Fibroblast of upper back skin (primary cell): Measurements from ENCODE around the gene SDHAF3.
"Not testable (repeated sequence)": the region's sequence is repeated elsewhere in the genome, so short reads cannot be mapped to it uniquely, and the experiment has no call there.

Experiments used
- DNase-seq: peaks from one replicate; pipeline ENCODE4 v3.0.0-alpha.2; 2013

The SDHAF3 gene

DNA sequence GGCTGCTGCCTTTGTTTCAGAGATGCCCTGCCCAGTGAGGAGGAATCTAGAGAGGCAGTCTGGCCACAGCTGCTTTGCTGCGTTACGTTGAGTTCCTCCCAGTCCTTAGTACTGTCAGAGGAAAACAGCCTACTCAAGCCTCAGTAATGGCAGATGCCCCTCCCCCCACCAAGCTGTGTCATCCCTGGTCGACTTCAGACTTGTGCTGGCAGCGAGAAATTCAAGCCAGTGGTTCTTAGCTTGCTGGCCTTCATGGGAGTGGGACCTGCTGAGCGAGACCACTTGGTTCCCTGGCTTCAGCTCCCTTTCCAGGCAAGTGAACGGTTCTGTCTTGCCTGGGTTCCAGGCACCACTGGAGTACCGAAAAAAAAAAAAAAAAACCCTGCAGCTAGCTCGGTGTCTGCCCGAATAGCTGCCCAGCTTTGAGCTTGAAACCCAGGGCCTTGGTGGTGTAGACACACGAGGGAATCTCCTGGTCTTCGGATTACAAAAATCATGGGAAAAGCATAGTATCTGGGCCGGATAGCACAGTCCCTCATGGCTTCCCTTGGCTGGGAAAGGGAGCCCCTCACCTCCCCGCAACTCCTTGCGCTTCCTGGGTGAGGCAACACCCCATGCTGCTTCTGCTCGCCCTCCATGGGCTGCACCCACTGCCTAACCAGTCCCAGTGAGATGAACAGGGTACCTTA is 9.1 kb downstream of the SDHAF3 start:
- DNase-seq: peak; percentile 28

DNA sequence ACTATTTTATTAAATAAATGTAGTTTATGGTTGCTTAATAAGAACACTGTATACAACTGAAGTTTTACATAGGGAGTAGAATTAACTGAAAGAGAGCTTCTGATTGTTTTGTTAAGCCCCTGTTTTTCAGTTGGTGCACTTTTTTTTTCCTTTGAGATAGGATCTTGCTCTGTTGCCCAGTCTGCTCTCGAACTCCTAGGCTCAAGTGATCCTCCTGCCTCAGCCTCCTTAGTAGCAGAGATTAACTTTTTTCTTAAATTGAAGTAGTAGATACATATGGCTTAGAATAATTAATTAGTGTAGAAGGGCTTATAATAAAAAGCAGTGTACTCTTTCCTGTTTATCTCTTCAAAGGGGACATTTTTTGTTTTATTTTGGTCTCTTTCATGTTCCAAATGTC is 11.2 kb downstream of the SDHAF3 start:
- no peak for DNase-seq

DNA sequence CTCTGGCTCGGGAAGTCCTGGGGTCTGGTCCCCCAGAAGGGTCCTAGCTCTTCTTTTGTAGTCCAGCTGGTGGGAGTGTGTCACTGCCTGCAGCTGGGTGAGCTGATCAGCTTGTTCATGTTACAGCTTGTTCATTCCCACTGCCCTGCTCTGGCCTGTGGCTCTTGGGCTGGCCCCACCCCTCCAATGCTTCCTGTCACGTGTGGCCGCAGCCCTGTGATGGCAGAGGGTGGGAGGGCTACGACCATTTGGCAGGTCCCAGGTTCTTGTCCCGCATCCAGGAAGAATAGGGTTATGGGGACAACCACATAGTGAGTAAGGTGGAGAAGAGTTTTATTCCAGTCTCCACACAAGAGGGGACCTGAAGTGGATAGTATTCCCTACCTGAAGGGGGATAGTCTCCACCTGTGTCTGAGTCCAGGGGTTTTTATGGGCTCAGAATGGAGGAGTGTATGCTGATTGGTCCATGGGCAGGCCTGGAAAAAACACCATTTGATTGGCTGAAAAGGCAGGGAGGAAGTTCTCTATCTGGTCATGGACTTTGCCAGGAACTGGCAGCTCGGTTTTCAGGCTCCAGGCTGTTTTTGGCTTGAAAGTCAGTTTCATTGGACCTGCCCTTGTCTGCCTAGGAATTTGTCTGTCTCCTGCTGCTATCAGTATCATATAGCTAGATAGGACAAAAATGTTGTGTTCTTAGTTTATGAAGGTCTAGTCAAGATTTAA is 13.1 kb downstream of the SDHAF3 start:
- no peak for DNase-seq

DNA sequence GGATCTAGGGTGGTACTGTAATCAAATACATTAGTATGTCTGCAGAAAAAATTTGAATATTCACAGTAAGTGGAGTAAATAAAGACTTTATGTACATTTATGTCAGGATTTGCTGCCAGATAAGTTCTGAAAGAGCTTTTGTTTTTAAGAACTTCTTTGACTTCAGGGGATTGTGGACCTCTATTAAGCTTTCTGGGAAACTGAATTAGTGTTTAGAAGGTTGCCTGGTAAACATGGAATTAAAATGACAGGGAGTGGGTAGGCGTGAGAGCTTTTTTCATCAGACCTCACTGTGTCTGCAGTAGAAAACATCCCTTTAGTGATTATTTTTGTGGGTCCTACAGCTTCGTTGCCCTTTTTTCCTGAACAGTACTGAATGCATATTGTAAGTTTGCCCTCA is 15.7 kb downstream of the SDHAF3 start:
- DNase-seq: no peak

DNA sequence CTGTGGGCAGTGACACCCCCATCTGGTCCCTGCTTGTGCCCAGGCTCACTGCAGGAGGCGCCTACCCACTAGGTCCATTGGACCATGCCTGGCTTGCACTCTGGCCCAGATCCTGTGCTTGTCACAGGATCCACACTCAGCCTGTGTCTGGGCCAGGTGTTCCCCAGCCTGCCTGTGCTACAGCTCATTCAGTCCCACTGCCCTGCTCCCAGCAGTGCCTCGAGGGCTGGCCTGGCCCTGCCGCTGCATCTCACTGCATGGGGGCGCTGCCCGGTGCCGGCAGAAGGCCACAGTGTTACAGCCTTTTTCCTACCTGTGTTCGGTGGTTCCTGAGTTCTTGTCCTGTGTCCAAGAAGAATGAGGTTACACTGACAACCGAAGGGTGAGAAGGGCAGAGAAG is 21.3 kb downstream of the SDHAF3 start:
- no peak for DNase-seq

DNA sequence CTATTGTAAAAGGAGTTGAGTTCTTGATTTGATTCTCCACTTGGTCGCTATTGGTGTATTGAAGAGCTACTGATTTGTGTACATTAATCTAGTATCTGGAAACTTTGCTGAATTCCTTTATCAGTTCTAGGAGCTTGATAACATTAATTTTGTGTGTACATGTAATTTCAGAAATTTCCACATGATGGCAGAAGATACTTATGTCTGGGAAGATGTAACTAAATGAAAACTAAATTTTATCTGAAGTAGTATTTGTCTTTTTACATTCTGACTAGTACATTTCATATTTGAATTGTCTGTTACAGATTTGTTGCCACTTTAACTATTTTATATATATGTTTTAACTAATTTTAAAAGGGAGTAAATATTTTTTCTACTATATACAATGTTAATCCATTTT is 27.6 kb downstream of the SDHAF3 start:
- DNase-seq: peak; percentile 44

DNA sequence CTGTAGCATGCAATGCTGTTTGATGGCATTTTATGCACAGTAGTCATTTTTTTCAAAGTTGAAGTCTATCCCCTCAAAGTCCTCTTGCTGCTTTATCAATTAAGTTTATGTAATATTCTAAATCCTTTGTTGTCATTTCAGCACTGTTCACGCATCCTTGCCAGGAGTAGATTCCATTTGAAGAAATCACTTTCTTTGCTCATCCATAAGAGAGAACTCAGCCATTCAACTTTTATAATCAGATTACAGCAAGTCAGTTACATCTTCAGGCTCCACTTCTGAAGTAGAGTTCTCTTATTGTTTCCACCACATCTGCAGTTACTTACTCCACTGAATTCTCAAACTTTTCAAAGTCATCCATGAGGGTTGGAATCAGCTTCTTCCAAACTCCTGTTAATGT is 32.3 kb downstream of the SDHAF3 start:
- peak; percentile 9 for DNase-seq

DNA sequence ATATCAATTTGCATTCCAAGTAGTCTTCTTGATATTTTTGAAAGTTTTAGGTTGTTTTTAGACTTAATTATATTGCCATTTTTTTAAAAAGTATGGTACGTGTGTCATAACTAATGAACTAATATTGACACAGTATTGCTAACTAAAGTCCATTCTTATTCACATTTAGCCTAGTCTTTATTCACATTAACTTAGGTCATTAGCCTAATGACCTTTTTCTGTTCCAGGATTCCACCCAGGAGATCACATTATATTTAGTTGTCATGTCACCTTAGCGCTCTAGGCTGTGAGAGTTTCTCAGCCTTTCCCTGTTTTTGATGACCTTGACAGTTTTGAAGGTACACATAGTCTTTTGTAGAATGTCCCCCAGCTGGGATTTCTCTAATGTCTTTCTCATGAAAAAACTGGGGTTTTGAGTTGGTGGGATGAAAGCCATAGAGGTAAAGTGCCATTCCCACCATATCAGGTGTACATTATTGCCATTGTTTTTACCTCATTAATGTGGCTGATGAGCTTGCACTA is 38.5 kb downstream of the SDHAF3 start:
- DNase-seq: no peak

DNA sequence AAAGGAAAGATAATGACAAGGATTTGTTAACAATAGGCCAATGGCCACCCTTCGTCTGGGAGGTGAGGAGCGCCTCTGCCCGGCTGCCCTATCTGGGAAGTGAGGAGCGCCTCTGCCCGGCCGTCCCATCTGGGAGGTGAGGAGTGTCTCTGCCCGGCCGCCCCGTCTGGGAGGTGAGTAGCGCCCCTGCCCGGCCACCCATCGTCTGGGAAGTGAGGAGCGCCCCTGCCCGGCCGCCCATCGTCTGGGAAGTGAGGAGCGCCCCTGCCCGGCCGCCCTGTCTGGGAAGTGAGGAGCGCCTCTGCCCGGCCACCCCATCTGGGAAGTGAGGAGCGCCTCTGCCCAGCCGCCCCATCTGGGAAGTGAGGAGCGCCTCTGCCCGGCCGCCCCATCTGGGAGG is 42.5 kb downstream of the SDHAF3 start:
- not testable (repeated sequence) for DNase-seq

DNA sequence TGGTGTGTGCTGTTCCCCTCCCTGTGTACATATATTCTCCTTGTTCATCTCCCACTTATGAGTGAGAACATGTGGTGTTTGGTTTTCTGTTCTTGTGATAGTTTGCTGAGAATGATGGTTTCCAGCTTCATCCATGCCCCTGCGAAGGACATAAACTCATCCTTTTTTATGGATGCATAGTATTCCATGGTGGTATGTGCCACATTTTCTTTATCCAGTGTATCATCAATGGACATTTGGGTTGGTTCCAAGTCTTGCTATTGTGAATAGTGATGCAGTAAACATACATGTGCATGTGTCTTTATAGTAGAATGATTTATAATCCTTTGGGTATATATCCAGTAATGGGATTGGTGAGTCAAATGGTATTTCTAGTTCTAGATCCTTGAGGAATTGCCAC is 44.1 kb downstream of the SDHAF3 start:
- not testable (repeated sequence) for DNase-seq

DNA sequence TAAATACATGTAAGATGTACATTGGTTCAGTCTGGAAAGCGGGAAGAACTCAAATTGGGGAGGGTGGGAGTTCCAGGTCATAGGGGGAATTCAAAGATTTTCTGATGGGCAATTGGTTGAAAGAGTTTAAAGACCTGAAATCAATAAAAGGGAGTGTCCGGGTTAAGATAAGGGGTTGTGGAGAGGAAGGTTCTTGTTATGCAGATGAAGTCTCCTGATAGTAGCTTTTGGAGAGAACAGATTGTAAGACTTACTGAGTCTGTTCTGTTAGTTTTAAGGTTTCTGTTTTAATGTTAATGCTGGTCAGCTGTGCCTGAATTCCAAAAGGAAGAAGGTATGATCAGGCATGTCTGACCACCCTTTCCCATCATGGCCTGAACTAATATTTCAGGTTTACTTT is 48.8 kb downstream of the SDHAF3 start:
- no peak for DNase-seq

DNA sequence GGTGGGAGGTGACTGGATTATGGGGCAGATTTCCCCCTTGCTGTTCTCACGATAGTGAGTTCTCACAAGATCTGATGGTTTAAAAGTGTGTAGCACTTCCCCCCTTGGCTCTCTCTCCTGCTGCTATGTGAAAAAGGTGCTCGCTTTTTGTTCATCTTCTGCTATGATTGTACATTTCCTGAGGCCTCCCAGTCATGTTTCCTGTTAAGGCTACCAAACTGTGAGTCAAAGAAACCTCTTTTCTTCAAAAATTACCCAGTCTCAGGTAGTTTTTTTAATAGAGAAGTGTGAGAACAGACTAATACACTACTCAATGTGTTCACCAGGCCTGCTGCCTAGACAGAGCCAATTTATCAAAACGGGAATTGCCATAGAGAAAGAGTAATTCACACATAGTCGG is 49.7 kb downstream of the SDHAF3 start:
- DNase-seq: no peak

DNA sequence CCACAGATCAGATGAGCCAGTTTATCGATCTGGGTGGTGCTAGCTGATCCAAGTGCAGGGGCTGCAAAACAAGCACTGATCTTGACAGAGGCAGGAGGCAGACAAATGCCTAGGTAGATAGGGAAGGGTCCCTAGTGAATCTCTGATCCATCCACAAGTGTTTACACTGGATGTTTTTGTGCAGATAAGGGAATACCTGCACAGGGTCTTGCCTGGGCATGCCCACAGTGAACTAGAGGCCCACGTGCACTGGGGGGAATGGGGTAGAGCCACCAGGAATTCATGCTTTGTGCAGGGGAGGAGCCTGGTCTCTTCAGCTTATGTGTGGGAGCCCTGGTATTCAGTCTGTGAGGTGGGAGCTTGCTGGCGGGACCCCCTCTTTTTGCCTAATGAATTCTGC is 50.3 kb downstream of the SDHAF3 start:
- DNase-seq: no peak

DNA sequence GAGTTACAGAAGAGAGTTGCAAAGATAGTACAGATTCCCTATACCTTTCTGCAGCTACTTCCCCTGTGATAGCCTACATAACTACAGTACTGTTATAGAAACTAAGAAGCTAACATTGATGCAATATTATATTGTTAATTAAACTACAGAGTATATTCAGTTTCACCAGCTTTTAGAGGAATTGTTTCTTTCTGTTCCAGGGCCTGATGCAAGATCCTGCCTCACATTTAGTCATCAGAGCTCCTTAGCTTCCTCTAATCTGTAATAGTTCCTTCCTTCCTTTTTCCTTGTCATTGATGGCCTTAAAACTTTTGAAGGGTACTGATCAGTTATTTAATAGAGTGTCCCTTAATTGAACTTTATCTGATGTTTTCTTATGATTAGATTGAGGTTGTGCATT is 56.8 kb downstream of the SDHAF3 start:
- peak; percentile 1 for DNase-seq

DNA sequence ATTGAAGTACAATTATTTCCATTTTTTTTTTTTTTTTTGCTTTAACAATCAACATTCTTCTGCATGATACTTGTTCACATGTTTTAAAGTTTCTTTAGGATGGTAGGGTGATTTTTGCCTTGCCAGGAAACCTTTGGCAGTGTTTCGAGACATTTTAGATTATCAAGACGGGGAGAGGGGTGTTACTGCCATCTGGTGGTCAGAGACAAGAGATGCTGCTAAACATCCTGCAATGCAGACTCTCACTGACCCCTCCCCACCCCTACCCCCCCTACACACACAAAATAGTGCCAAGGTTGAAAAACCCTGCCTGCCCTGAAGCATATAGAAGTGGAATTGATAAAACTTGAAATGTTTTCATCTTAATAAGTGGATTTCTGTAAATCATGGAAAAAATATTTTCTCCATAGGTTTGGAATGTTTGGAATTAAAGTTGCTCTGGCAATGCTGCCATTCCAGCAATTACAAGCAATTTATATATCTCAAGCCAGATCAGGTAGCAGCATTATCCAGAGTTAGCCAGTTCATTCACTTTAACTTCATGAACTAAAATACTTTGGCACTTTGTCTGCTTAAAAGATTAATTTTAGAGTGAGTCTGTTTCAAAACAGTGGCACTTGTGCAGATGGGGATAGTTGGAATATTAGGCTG is 62.1 kb downstream of the SDHAF3 start:
- peak; percentile 63 for DNase-seq

DNA sequence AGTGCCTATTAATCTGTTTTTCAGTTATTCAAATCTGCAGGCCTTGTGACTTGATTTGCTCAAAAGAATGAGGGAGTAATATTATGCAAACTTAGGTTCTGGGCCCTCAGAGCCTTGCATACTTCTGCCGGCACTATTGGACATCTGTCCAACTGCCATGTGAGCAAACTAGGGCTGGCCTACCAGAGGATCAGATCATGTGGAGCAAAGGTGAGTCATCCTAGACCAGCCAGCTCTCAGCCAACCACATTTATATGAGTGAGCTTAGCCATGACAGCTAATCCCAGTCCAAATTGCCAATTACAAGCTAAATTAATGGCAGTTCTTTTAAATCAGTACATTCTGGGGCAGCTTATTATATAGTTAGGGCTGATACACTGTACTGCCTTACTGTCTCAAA is 69.6 kb downstream of the SDHAF3 start:
- peak; percentile 35 for DNase-seq

DNA sequence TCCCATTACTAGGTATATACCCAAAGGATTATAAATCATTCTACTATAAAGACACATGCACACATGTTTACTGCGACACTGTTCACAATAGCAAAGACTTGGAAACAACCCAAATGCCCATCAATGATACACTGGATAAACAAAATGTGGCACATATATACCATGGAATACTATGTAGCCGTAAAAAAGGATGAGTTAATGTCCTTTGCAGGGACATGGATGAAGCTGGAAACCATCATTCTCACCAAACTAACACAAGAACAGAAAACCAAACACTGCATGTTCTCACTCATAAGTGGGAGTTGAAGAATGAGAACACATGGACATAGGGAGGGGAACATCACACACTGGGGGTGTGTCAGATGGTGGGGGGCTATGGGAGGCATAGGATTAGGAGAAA is 78.7 kb downstream of the SDHAF3 start:
- DNase-seq: not testable (repeated sequence)

DNA sequence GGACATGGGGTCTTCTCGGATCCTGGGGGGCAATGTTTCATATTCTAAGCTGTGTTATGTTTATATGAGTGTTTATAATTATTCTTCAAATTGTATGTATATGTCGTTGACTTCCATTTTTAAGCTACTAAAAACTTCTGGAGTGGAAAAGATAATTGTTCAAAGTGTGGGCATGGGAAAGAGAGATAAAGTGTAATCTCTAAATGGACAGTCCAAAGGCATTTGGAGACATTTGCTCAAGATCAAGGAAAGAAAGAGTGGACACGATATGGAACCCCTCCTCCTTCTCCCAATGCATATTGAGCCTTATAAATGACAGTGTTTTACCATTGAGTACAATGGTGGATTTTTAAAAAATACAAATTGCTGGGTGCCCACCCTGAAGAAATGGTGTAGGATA is 81.1 kb downstream of the SDHAF3 start:
- DNase-seq: no peak

DNA sequence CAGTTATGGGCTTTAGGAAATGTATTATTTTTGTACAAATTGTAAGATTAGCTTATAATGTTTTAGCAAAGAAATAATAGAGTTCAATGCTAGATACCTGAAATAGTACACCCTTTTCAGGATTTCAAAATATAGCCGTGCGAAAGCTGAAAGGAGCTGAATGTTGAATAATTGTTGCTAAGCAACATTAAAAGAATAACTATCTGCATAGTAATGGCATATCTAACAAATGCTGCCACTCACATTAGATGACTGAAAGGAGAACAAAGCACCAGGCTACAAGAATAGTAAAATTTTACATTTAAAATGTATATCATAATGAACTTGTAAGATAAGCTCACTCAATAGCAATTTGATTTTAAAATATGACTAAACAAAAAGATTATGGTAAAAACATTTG is 82.5 kb downstream of the SDHAF3 start:
- DNase-seq: no peak

DNA sequence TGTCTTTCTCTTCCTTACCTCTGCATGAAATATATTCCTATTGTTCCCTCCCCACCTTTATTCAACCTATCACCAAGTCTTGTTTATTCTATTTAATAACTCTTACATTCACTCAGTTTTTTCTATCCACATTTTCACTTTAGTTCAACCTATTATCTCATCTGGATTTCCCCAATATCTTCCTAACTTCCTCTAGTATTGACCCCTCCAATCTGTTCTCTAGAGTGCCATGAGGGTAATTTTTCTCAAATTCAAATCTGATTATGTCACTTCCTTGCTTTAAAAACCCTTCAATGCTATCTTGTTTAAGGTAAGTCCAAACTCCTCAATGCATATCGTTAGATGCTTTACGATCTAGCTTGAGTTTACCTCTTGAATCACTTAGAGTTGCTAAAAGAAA is 86.5 kb downstream of the SDHAF3 start:
- no peak for DNase-seq

DNA sequence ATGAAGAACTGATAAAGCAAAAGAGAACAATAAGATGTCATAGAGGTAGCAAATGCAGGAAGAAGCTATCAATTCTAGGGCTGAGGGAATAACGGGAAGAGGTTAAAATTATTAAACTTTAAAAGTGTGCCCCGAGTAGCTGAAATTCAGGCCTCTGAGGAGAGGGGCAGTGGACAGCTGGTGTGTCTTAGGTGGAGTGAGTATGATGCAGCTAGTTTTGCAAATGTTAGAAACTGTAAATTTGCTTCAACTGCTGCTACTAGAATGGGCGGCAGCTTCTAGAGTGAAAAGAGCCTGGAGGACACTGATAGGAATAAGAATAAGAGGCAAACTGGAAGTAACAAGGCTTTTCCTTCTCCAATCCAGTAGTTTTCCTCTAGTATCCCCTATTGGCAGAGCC is 87.3 kb downstream of the SDHAF3 start:
- no peak for DNase-seq

DNA sequence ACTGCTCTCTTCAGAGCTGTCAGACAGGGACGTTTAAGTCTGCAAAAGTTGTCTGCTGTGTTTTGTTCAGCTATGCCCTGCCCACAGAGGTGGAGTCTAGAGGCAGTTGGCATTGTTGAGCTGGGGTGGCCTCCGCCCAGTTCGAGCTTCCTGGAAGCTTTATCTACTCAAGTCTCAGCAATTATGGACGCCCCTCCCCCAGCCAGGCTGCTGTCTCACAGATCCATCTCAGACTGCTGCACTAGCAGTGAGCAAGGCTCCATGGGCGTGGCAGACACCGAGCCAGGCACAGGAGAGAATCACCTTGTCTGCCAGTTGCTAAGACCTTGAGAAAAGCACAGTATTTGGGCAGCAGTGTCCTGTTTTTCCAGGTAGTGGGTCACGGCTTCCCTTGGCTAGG is 98.1 kb downstream of the SDHAF3 start:
- no peak for DNase-seq

DNA sequence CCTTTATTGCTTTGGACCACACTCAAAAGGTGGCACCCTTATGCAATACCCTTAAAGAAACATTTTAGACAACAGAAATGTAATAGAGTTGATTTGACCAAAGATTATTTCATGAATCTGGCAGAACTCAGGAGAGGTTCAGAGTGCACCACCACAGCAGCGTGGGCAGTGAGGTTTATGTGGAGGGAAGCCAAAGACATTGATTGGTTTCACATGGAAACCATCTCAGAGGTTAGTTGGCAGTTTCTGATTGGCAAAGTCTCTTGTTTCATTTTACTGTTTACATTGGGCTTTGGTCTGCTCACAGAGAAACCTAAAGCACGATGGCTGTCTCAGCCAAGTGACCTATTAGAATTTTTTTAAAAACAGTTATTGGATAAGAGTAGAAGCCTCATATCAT is 101.3 kb downstream of the SDHAF3 start:
- no peak for DNase-seq

DNA sequence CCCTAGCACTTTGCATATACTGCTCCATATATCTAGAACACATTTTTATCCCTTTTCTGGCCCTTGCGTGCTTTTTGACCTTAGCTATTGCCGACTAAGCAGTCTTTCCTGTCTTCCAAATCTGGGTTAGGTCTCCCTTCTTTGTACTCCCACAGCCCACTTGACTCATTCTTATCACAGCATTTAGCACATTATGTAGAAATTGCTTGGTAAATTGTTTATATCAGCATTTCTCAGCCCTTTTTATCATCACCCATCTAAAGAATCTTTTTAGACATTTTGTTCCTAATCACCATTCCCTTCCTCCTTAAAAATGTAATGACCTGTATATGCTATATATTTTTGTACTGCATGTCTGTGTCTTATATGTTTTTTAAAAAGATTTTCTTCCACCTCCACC is 101.7 kb downstream of the SDHAF3 start:
- DNase-seq: no peak
